Parathyroid adenoma (tissue), 2 donors: ENCODE results near the gene NOTCH3.

ENCODE experiments used
- H2AFZ ChIP-seq: fragments of 300-600 bp; sonication (generic); one replicate; pipeline ENCODE4 v1.7.0; 2017; ENCODE audit warnings: antibody characterized with exemption, mild to moderate bottlenecking
- H3K27ac ChIP-seq: fragments of 300-600 bp; sonication (generic); one replicate; pipeline ENCODE4 v1.7.0; 2017
- H3K27me3 ChIP-seq: fragments of 300-600 bp; sonication (generic); one replicate; pipeline ENCODE4 v1.7.0; 2017; ENCODE audit warnings: low read length; ENCODE audit not compliant: control insufficient read depth, insufficient read depth
- H3K36me3 ChIP-seq: fragments of 300-600 bp; sonication (generic); one replicate; pipeline ENCODE4 v1.7.0; 2017; ENCODE audit warnings: low read length; ENCODE audit not compliant: control insufficient read depth, insufficient read depth
- H3K4me1 ChIP-seq: fragments of 300-600 bp; sonication (generic); one replicate; pipeline ENCODE4 v1.7.0; 2017; ENCODE audit warnings: control low read depth
- H3K4me2 ChIP-seq: fragments of 300-600 bp; sonication (generic); one replicate; pipeline ENCODE4 v1.7.0; 2017; ENCODE audit warnings: low read length
- H3K4me3 ChIP-seq: fragments of 300-600 bp; sonication (generic); one replicate; pipeline ENCODE4 v1.7.0; 2017; ENCODE audit warnings: low read depth, low read length
- H3K79me2 ChIP-seq: fragments of 300-600 bp; sonication (generic); one replicate; pipeline ENCODE4 v1.7.0; 2017; ENCODE audit warnings: control low read depth
- H3K9ac ChIP-seq: fragments of 300-600 bp; sonication (generic); one replicate; pipeline ENCODE4 v1.7.0; 2017; ENCODE audit warnings: mild to moderate bottlenecking
- H3K9me3 ChIP-seq: fragments of 300-600 bp; sonication (generic); one replicate; pipeline ENCODE4 v1.7.0; 2017; ENCODE audit warnings: low read length; ENCODE audit not compliant: control insufficient read depth
- CTCF ChIP-seq: fragments of 300-600 bp; sonication (generic); IDR thresholded peaks from one replicate; pipeline ENCODE4 v1.7.0; 2017; ENCODE audit warnings: antibody characterized with exemption, mild to moderate bottlenecking
- donor health status: primary hyperparathyroidism.

The NOTCH3 gene

GRCh38 chr19:15109768-15110417, 90.9 kb downstream of the NOTCH3 start:
- no peaks in the 10 kb centered on the region for H3K79me2 ChIP-seq
- no peak overlapping the region for H3K4me2 ChIP-seq
- no peak overlapping the region for H2AFZ ChIP-seq
- H3K27ac ChIP-seq, result no peak overlapping the region
- H3K9ac ChIP-seq, result no peak overlapping the region
- H3K9me3 ChIP-seq, result no peaks in the 10 kb centered on the region
- H3K27me3 ChIP-seq, result no peaks in the 10 kb centered on the region
- no peak overlapping the region for H3K4me3 ChIP-seq
- peaks cover 5% of the 10 kb centered on the region for H3K4me1 ChIP-seq
- H3K36me3 ChIP-seq, result no peaks in the 10 kb centered on the region
- TF ChIP-seq CTCF, result no peak
